SK-N-SH (cell line): ENCODE measurements around the gene FAM162A. TPM values are rescaled to one million over a fixed set of nuclear protein-coding genes. Genes with fewer than 3 reads are reported as not detected.

Source experiments
- CTCF ChIA-PET: fragments of 300-600, 350-600 bp; formaldehyde crosslinking; extraction: SDS; loops from one replicate; lab custom pipeline; 2021; lab: Yijun Ruan, JAX
- POLR2A ChIA-PET: fragments of 350-600 bp; sonication (Branson Sonifier 250); formaldehyde crosslinking; extraction: SDS; loops from one replicate; lab custom pipeline; 2020; ENCODE audit warnings: antibody characterized with exemption, inconsistent platforms; lab: Yijun Ruan, JAX
- DNase-seq: peaks from one replicate; pipeline ENCODE4 v3.0.0; 2012
- H2AFZ ChIP-seq: fragments of 200-600 bp; sonication (generic); 2 replicates; pipeline ENCODE4 v1.8.1; 2016; ENCODE audit warnings: antibody characterized with exemption, mild to moderate bottlenecking, low read depth
- H3F3A ChIP-seq: fragments of 200-600 bp; sonication (generic); replicated peaks from 2 replicates; pipeline ENCODE3; 2016; ENCODE audit warnings: antibody characterized with exemption, mild to moderate bottlenecking; ENCODE audit not compliant: insufficient read depth
- H3K27ac ChIP-seq, 2 experiments: fragments of 200-500 bp in 1 of 2; fragments of 200-600 bp in 1 of 2; sonication (Bioruptor generic) in 1 of 2; sonication (generic), shearing (Covaris generic) in 1 of 2; 2 replicates each; pipeline versions ENCODE4 v1.5.1 to v1.6.1; 2014 to 2016; ENCODE audit warnings: low read depth in 2 of 2, inconsistent platforms in 1 of 2, low read length in 1 of 2, mild to moderate bottlenecking in 1 of 2, mixed read lengths in 1 of 2
- H3K27me3 ChIP-seq: fragments of 200-600 bp; sonication (generic), shearing (Covaris generic); 2 replicates; pipeline ENCODE4 v1.6.1; 2016; ENCODE audit warnings: mixed run types; ENCODE audit not compliant: insufficient read depth
- H3K36me3 ChIP-seq, 2 experiments: fragments of 200-500 bp in 1 of 2; fragments of 200-600 bp in 1 of 2; sonication (Bioruptor generic) in 1 of 2; sonication (generic) in 1 of 2; replicated peaks in 1 of 2; 2 replicates each; pipeline versions ENCODE3 to v1.5.1; 2014 to 2016; ENCODE audit warnings: low read length in 1 of 2, mild to moderate bottlenecking in 1 of 2; ENCODE audit not compliant: insufficient read depth in 2 of 2, control insufficient read depth in 1 of 2
- H3K4me1 ChIP-seq, 2 experiments: fragments of 200-500 bp in 1 of 2; fragments of 200-600 bp in 1 of 2; sonication (Bioruptor generic) in 1 of 2; sonication (generic), shearing (Covaris generic) in 1 of 2; 2 replicates each; pipeline versions ENCODE4 v1.5.1 to v1.6.1; 2014 to 2016; ENCODE audit warnings: low read depth in 1 of 2, low read length in 1 of 2, mixed run types in 1 of 2; ENCODE audit not compliant: insufficient read depth in 2 of 2, control insufficient read depth in 1 of 2
- H3K4me2 ChIP-seq: fragments of 200-600 bp; sonication (generic), shearing (Covaris generic); 2 replicates; pipeline ENCODE4 v1.6.1; 2017; ENCODE audit warnings: mixed run types
- H3K4me3 ChIP-seq, 2 experiments: fragments of 200-500 bp in 1 of 2; fragments of 200-600 bp in 1 of 2; sonication (Bioruptor generic) in 1 of 2; sonication (generic), shearing (Covaris generic) in 1 of 2; 2 replicates each; pipeline versions ENCODE4 v1.5.1 to v1.8.1; 2014 to 2016; ENCODE audit warnings: low read depth in 2 of 2, inconsistent platforms in 1 of 2, low read length in 1 of 2, mild to moderate bottlenecking in 1 of 2, mixed read lengths in 1 of 2, moderate library complexity in 1 of 2
- H3K79me2 ChIP-seq: fragments of 200-600 bp; sonication (generic); 2 replicates; pipeline ENCODE4 v1.8.1; 2017; ENCODE audit warnings: mild to moderate bottlenecking; ENCODE audit not compliant: insufficient read depth
- H3K9ac ChIP-seq: fragments of 200-600 bp; sonication (generic); 2 replicates; pipeline ENCODE4 v1.6.1; 2017; ENCODE audit warnings: mixed run types
- H3K9me2 ChIP-seq: fragments of 200-600 bp; sonication (generic); 2 replicates; pipeline ENCODE4 v1.6.1; 2017; ENCODE audit warnings: mixed run types
- H3K9me3 ChIP-seq: fragments of 200-600 bp; sonication (generic); 2 replicates; pipeline ENCODE4 v1.6.1; 2017; ENCODE audit warnings: mixed run types, mild to moderate bottlenecking, moderate library complexity
- H4K20me1 ChIP-seq: fragments of 200-600 bp; sonication (generic); 2 replicates; pipeline ENCODE4 v1.6.1; 2017; ENCODE audit warnings: mild to moderate bottlenecking, mixed run types; ENCODE audit not compliant: insufficient read depth
- CHD2 ChIP-seq: fragments of 150-350 bp; IDR thresholded peaks from 2 replicates; pipeline ENCODE4 v1.6.1; 2018; ENCODE audit warnings: low read length; ENCODE audit not compliant: partially characterized antibody
- ELF1 ChIP-seq: IDR thresholded peaks from 2 replicates; pipeline ENCODE4 v1.4.0; 2012
- EP300 ChIP-seq, 2 experiments: IDR thresholded peaks; 2 replicates each; pipeline versions ENCODE4 v1.4.0 to v1.6.1; 2012; ENCODE audit warnings: borderline replicate concordance in 1 of 2, low read depth in 1 of 2, low read length in 1 of 2
- FOSL2 ChIP-seq: IDR thresholded peaks from 2 replicates; pipeline ENCODE4 v1.4.0; 2012; ENCODE audit warnings: low read depth, mild to moderate bottlenecking, moderate library complexity, borderline replicate concordance
- FOXM1 ChIP-seq: IDR thresholded peaks from 2 replicates; pipeline ENCODE4 v1.4.0; 2012; ENCODE audit warnings: low read depth, mild to moderate bottlenecking
- GABPA ChIP-seq: IDR thresholded peaks from 2 replicates; pipeline ENCODE4 v1.4.0; 2012; ENCODE audit warnings: low read depth, mild to moderate bottlenecking
- IRF3 ChIP-seq: fragments of 150-350 bp; IDR thresholded peaks from 2 replicates; pipeline ENCODE4 v1.6.1; 2016; ENCODE audit warnings: mild to moderate bottlenecking, low read depth, low read length
- MAX ChIP-seq: IDR thresholded peaks from 2 replicates; pipeline ENCODE4 v1.4.0; 2012; ENCODE audit warnings: low read depth
- MXI1 ChIP-seq: IDR thresholded peaks from 2 replicates; pipeline ENCODE4 v1.6.1; 2012; ENCODE audit warnings: mild to moderate bottlenecking, low read depth, low read length, improper control_type of control experiment
- PBX3 ChIP-seq: IDR thresholded peaks from 2 replicates; pipeline ENCODE4; 2012
- POLR2AphosphoS5 ChIP-seq: IDR thresholded peaks from 2 replicates; pipeline ENCODE4 v1.6.1; 2012; ENCODE audit warnings: low read depth, low read length
- RAD21 ChIP-seq: IDR thresholded peaks from 2 replicates; pipeline ENCODE4 v1.6.1; 2012; ENCODE audit warnings: mild to moderate bottlenecking, low read length
- RCOR1 ChIP-seq: fragments of 150-350 bp; IDR thresholded peaks from 2 replicates; pipeline ENCODE4 v1.6.1; 2017; ENCODE audit warnings: antibody characterized with exemption, low read length
- RFX5 ChIP-seq: IDR thresholded peaks from 2 replicates; pipeline ENCODE4 v1.6.1; 2012; ENCODE audit warnings: mild to moderate bottlenecking, improper control_type of control experiment, low read length
- SIN3A ChIP-seq: IDR thresholded peaks from 2 replicates; pipeline ENCODE4 v1.6.1; 2012; ENCODE audit warnings: low read depth, mild to moderate bottlenecking, low read length, moderate library complexity, borderline replicate concordance
- TAF1 ChIP-seq: IDR thresholded peaks from 2 replicates; pipeline ENCODE4 v1.6.1; 2012; ENCODE audit warnings: low read depth, mild to moderate bottlenecking, low read length, moderate library complexity, borderline replicate concordance
- USF1 ChIP-seq: IDR thresholded peaks from 2 replicates; pipeline ENCODE4 v1.4.0; 2012; ENCODE audit warnings: low read depth, borderline replicate concordance
- YY1 ChIP-seq: IDR thresholded peaks from 2 replicates; pipeline ENCODE4 v1.4.0; 2012; ENCODE audit warnings: low read depth, mild to moderate bottlenecking
- ZBTB33 ChIP-seq: IDR thresholded peaks from 2 replicates; pipeline ENCODE4 v1.4.0; 2012; ENCODE audit warnings: low read depth, borderline replicate concordance
- WGBS: methylation state at CpG from one replicate; pipeline ENCODE4 v1.1.6; 2017; ENCODE audit warnings: low lambda C conversion rate; 5-methylcytosine and 5-hydroxymethylcytosine counted together
- polyA plus RNA-seq, 3 experiments: library from polyadenylated mRNA; depleted of rRNA; stranded (reverse); fragments of >200 nt; gene quantifications; 2 replicates each; pipeline ENCODE4 v1.2.3, GENCODE V29; 2012
- TF ChIP-seq, protein P1 (sequence below): IDR thresholded peaks from 2 replicates; pipeline ENCODE4 v1.6.1; 2012; ENCODE audit warnings: mild to moderate bottlenecking, low read depth, low read length, moderate library complexity

Gene FAM162A
- polyA plus RNA-seq, 1 of the 3 experiments (the other 2 are of a cell fraction): 35.1 TPM

- Histone ChIP-seq H3K4me1 (no peaks in the 10 kb centered on the region), H2AFZ (no peak overlapping the region), H3K4me2 (no peak overlapping the region), H3K9ac (no peak overlapping the region), H3K9me3 (no peaks in the 10 kb centered on the region), H3K36me3 (peaks cover 42 to 67% of the 10 kb centered on the region in 2 experiments), H3K27ac (no peak overlapping the region), H3K4me3 (no peak overlapping the region), H3F3A (peaks cover 7% of the 10 kb centered on the region), H3K27me3 (no peaks in the 10 kb centered on the region), H3K9me2 (no peaks in the 10 kb centered on the region), H4K20me1 (no peaks in the 10 kb centered on the region), H3K79me2 (no peaks in the 10 kb centered on the region)
- ChIA-PET POLR2A (no interaction called here), CTCF (no interaction called here)
- WGBS: 90% methylated on average over 5 of the region's 5 CpGs
- DNase-seq: no peak
- TF ChIP-seq CHD2 (no peak), ZBTB33 (no peak), RFX5 (no peak), PBX3 (no peak), RCOR1 (no peak)
These were observed 17.6 kb upstream of the FAM162A start for GRCh38 chr3:122366379-122366749.

- H3K79me2 ChIP-seq: peaks cover 10% of the 10 kb centered on the region; the same call in 1 of the 2 replicates
- ChIA-PET POLR2A (no interaction called here), CTCF (no interaction called here)
- H3K4me2 ChIP-seq: no peak overlapping the region
- H4K20me1 ChIP-seq: no peaks in the 10 kb centered on the region
- H2AFZ ChIP-seq: no peak overlapping the region
- WGBS: 86% methylated on average over 1 of the region's 1 CpG
- no peak overlapping the region for H3K27ac ChIP-seq
- H3K9ac ChIP-seq: no peak overlapping the region
- peaks cover 13% of the 10 kb centered on the region in 2 experiments for H3K36me3 ChIP-seq
- H3K4me1 ChIP-seq: no peaks in the 10 kb centered on the region
- H3K9me2 ChIP-seq: no peaks in the 10 kb centered on the region
- no peak for DNase-seq
- no peaks in the 10 kb centered on the region for H3K9me3 ChIP-seq
- H3K27me3 ChIP-seq: no peaks in the 10 kb centered on the region
- H3K4me3 ChIP-seq: no peak overlapping the region
- H3F3A ChIP-seq: peaks cover 5% of the 10 kb centered on the region
- TF ChIP-seq FOSL2 (no peak), RCOR1 (no peak), USF1 (no peak), GABPA (no peak), RAD21 (no peak), SIN3A (no peak), ELF1 (no peak), MAX (no peak), POLR2AphosphoS5 (no peak), TAF1 (no peak), EP300 (IDR thresholded peaks at IDR 0.05; ENCODE audit: borderline replicate concordance in 1 of 2, low read depth in 1 of 2, low read length in 1 of 2) (no peak), MXI1 (no peak), FOXM1 (no peak), IRF3 (no peak), YY1 (no peak)
- TF ChIP-seq, protein P1, sequence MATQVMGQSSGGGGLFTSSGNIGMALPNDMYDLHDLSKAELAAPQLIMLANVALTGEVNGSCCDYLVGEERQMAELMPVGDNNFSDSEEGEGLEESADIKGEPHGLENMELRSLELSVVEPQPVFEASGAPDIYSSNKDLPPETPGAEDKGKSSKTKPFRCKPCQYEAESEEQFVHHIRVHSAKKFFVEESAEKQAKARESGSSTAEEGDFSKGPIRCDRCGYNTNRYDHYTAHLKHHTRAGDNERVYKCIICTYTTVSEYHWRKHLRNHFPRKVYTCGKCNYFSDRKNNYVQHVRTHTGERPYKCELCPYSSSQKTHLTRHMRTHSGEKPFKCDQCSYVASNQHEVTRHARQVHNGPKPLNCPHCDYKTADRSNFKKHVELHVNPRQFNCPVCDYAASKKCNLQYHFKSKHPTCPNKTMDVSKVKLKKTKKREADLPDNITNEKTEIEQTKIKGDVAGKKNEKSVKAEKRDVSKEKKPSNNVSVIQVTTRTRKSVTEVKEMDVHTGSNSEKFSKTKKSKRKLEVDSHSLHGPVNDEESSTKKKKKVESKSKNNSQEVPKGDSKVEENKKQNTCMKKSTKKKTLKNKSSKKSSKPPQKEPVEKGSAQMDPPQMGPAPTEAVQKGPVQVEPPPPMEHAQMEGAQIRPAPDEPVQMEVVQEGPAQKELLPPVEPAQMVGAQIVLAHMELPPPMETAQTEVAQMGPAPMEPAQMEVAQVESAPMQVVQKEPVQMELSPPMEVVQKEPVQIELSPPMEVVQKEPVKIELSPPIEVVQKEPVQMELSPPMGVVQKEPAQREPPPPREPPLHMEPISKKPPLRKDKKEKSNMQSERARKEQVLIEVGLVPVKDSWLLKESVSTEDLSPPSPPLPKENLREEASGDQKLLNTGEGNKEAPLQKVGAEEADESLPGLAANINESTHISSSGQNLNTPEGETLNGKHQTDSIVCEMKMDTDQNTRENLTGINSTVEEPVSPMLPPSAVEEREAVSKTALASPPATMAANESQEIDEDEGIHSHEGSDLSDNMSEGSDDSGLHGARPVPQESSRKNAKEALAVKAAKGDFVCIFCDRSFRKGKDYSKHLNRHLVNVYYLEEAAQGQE: no peak
These were observed 9.9 kb upstream of the FAM162A start for GRCh38 chr3:122374034-122374433.
